H1 (cell line): ENCODE data around the gene ZNF669.

Experiments used
- EP300 ChIP-seq, 2 experiments: IDR thresholded peaks; 1 replicate in 1 of 2; 2 replicates in 1 of 2; pipeline ENCODE4 v1.6.1; 2011 to 2012; ENCODE audit warnings: low read depth in 2 of 2, low read length in 2 of 2, mild to moderate bottlenecking in 2 of 2, borderline replicate concordance in 1 of 2, inconsistent platforms in 1 of 2, moderate library complexity in 1 of 2
- TAF1 ChIP-seq: IDR thresholded peaks from 2 replicates; pipeline ENCODE4 v1.6.1; 2011; ENCODE audit warnings: mild to moderate bottlenecking, low read depth, low read length

DNA sequence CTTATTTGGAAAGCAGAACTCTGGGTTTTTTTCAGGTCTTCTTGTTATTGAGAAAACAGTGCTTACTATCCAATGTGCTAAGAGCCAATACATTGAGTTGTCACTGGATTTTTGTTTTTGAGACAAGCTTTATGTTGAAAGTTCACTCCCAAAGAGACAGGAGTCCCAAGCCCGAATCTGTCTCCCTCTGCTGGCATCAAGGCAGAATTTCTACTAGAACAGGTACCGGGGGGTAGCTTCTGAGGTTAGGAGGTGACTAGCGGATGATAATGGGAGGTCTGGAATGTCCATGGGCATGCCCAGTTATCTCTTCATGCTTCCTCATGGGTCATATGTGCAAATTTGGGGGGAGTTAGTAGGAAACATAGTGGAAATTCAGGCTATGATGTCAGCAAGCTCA is 42.5 kb upstream of the ZNF669 start:
- TF ChIP-seq TAF1 = no peak
- TF ChIP-seq EP300 (IDR thresholded peaks at IDR 0.05; ENCODE audit: borderline replicate concordance in 1 of 2, low read depth in 2 of 2, low read length in 2 of 2) = no peak
